T-helper 1 cell treated with Interleukin-12 subunit alpha and Interleukin-12 subunit beta and Interleukin-4 antibody, amounts not matched to agents 30 ng/mL and 1 ng/mL, for 36 hours (primary cell): ENCODE data around the gene GAREM1. TPM values are rescaled to one million over a fixed set of nuclear protein-coding genes. Genes with fewer than 3 reads are reported as not detected.
"Not testable (repeated sequence)": the region's sequence is repeated elsewhere in the genome, so short reads cannot be mapped to it uniquely, and the experiment has no call there.

Source experiments
- intact Hi-C: fragments of 100-400 bp; cut with micrococcal nuclease; formaldehyde crosslinking; loops from one replicate; pipeline ENCODE4 v1.15.1; 2024
- total RNA-seq: library from RNA; stranded (reverse); gene quantifications from 2 replicates; pipeline ENCODE4 v1.2.3, GENCODE V29; 2022

GAREM1 gene
- total RNA-seq, 1 donor from 2014 or later: 0.15 TPM

DNA sequence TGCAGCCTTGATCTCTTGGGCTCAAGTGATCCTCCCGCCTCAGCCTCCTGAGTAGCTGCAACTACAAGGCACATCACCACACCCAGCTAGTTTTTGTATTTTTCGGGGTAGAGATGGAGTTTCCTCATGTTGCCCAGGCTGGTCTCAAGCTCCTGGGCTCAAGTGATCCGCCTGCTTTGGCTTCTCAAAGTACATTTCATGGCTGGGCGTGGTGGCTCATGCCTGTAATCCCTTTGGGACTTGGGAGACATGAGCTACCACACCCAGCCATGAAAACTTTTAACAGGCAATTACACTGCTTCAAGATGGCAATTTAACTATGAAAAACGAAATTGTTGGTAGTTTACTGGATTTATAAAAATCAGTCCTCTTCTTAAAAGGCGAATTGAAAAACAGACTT, 211.1 kb downstream of the GAREM1 start:
- intact Hi-C loops: no loop called here

DNA sequence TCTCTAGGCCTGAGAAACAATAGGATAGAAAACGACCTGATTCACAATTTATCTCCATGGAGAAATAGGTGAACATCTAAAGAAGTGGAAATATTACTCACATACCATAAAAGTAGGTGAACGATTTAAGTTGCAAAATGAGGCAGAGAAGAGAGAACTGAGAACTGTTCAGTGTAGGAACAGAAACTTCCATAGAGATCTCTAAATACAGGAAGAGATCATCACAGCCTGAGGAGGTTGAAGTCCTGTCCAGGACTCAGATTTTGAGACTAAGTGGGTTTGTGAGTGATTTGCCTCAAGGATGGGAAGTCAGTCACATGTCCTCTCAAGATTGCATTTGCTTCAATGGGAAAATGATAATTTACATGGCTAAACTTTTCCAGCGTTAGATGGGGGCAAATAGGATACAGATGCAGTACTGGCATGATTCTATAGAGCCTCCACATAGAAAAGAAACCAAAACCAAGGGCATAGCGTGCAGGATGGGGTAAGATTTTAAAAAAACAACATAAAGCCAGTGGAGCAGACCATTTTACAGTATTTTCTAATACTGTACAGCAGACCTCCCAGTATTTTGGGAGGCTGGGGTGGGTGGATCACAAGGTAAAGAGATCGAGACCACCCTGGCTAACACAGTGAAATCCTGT, 212.0 kb downstream of the GAREM1 start:
- intact Hi-C loops: no loop called here

DNA sequence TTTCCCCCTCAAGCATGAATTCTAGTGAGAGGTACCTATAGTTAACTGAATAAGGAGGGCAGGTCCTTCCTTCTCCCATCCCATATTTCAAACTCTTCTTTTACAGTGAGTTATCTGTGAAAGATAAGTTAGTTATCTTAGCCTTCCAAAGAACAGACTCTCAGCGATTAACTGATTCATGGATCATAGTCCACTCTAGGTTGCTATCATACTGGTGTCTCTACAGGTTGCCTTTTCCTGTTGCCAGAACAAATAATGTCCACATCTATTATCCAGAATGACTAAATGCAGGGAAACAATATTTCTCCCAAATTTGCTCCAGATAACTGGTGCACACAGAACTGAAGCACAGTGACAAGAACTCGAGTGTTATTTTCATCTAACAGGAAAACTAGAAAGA, 212.5 kb downstream of the GAREM1 start:
- intact Hi-C loops: no loop called here

DNA sequence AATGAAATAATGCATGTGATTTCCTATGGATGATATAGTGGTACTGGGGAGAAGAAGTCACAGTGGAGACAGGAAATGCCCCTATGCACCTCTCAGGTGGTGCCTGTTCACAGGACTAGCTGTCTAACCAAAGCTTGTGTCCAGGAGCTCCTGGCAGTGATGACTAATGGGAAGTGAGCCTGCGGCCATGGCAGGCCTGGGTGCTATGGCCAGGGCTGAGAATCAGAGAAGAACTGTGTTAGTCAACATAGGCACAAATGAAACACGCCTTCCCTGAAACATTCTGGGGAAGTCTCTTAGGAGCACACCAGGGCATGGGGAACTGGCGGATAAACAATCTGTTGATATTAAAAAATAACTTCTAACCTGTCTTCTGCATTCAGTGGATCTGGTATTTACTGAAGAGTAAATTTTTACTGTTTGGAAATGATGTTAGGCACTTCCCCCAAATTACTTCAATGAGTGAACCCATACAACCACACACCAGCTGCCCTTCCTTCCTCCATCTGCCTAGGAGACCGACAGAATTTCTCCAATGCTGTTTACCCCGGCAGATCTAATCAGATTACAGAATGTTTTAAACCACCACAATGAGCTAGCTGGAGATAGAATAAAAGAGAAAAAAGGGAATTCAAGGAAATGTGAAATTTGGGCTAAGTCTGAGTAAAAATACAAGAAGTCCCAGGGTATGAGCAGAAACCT, 213.4 kb downstream of the GAREM1 start:
- intact Hi-C loops: no loop called here

DNA sequence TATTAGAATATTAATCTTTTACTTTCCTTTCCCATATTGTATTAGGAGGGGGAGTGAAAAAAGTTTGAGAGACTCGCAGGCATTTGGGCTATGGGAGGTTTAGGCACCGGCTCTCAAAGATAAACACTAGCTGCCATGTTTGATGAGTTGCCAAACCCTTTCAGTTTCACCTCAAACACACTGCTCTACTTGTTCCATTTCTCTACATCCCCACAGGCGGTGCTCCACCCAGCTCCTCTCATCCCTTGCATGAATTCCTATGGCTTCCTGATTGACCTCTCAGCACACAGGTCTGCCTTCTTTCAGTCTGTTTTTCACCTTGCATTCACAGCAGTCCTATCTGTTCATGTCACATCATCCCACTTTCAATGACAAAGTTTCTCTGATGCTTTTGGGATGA, 215.1 kb downstream of the GAREM1 start:
- intact Hi-C loops: no loop called here

DNA sequence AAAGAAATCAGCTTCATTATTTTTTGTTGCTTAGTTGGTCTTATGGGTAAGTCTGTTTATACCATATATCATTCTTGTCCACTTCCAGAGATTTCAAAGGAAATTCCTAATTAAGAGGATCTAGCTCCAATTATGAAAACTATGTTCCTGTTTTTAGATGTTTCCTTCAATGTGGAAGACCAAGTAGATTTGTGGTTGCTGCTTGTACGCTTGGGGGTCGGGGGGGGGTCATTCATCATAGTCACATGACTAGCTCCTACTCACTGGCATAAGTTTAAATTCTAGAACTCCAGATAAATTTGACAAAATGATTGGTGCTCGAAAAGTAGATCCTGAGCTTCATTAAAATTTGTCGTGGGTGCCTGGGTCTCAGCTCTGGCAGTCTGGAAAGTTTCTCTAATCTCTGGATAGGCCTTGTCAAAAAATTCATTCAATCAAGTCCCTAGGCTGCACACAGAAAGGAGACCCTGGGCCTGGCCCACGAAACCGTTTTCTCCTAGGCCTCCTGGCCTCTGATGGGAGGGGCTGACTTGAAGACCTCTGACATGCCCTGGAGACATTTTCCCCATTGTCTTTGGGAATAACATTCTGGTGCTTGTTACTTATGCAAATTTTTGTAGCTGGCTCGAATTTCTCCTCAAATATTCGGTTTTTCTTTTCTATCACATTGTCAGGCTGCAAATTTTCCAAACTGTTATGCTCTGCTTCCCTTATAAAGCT, 218.4 kb downstream of the GAREM1 start:
- intact Hi-C loops: no loop called here

DNA sequence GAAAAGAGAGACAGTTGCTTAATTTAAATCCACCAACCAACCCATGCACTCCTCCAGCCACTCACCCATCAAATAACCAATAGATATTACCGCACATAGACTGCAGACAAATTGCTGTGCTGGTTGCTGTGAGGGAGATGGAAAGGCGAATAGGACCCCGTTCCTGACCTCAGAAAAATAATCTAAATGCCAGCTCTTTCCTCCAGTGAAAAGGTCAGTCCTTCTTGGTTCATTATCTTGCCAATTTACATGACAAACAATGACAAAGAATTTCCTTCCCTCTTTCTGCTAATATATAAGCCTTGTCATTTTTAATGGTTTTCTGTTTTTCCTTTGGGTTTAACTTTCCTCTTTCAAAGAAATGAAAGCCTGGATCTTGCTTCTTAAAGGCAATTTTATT, 219.2 kb downstream of the GAREM1 start:
- intact Hi-C loops: no loop called here

DNA sequence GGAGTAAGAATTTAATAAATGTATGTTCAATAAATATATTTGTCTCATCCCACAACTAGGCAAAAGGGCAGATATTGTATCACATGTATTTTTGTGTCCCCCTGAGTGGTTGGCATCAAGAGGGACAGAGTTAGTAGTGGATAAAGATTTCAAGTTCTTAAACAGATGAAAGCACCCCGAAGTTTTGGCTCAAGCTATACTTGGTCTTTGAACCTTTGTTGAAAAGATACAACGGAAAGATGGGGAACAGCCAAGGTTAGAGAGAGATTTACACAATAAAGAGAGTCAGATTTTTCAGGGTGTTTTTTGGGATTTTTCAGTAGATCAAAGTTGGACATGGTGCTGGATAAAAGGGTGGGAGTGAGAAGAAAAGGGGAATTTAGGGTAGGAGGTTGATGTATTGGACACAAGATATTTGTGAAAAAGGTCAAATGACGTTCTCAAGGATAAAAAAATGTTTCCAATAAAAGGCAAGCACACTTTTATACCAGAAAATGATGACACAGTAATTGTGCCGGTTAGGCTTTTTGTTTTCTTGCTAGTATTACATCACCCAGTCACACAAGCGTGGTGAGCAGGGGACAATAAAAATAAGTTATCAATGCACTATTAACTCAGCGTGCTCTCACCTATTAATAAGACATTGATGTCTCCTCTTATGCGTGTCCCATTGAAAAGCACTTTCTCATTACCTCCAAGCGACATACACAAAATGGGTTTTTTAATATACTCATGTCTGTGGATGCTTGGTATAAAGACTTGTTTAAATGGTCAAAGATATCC, 221.3 kb downstream of the GAREM1 start:
- intact Hi-C loops: no loop called here

DNA sequence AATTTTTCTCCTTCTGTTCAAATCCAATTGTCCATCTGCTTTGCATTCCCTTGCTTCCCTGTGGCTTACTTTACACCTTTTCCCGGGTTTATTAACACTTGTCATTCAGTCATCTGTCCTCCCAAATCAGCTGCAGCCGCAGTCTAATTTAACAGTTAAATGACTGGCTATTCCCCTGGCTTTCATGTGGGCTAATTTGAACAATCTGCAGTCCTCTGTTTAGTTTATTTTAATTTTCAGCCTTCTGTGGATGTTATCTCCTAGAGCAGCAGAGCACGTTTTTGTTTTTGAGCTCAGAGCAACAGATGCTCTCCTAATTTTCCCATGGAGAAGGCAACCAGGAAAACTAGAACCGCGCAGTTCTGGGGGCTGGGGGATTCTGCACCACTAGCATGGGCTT, 225.8 kb downstream of the GAREM1 start:
- intact Hi-C loops: no loop called here

DNA sequence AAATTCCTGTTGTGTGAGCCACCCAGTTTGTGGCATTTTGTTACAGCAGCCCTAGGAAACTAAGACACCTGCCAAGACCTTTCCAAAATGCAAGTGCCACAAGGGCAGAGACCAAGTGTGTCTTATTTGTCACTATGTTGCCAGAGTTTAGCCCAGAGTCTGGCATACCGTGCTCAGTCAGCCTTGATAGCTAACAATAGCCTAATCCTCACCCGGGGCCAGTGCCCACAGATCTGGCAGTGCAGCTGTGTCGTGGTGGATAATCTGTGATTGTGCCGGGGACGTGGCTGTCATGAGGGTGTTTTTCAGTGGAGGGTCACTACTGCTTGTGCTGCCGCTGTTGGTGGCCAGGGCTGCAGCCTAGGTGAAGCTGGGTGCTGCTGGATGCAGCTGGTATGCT, 227.3 kb downstream of the GAREM1 start:
- intact Hi-C loops: no loop called here

DNA sequence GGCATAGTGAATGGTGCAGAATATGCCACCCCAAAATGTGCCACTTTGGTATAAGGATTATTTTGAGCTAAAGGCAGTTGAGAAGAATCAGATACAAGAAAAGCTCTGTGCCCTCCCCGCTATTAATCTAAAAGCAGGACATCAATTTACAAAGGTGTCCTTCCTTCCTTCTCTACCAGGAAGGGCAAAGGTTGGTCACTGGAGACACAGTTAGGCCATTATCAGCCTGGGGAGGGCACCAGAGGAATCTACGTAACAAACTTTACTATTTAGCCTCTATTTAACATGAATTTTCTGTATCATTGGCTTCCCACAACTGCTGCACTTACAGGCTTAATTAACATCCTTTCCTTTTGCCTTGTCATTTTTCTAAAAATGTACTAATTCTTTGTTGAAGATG, 228.3 kb downstream of the GAREM1 start:
- intact Hi-C loops: no loop called here

DNA sequence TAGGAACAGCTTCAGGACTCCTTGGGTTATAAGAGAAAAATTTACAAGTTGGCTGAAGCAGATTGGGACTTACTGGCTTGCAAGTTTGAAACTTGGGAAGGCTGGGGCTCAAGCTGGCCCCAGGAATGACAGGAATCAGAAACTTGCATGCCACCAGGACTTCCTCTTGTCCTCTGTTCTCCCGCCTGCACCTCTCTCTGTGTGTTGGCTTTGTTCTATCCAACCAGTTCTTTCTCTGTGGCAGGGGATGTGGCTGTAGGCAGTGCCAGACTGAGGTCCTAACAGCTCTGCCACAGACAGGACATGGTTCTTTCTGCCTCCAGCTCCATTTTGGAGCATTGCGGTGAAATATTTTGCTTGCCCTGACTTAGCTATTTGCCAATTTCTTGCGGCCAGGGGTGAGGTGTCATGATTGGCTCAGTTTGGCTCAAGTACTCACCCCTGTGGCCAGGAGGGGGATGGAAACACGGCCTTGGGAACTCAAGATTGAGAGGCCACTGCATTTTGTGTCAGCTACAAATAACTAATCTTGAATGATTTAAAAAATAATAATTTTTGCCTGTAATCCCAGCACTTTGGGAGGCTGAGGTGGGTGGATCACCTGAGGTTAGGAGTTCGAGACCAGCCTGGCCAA, 231.9 kb downstream of the GAREM1 start:
- intact Hi-C loops: no loop called here

DNA sequence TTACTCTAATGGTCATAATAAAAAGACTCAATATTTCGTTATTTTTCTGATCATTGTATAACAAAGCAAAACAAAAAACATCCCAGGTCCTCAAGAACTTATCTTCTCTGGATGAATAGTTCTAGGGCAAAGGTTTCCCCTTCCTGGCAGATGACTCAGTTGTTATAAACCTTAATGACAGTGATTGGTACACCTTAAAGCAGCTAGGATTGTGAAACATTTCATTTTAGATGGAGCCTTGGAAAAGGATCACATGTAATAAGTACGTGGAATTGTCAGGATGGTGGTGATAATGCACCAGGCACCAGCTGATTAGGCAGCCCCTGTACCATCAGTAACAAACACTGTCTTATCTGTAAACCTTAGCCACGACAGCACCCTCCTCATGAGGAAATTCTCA, 233.6 kb downstream of the GAREM1 start:
- intact Hi-C loops: no loop called here

DNA sequence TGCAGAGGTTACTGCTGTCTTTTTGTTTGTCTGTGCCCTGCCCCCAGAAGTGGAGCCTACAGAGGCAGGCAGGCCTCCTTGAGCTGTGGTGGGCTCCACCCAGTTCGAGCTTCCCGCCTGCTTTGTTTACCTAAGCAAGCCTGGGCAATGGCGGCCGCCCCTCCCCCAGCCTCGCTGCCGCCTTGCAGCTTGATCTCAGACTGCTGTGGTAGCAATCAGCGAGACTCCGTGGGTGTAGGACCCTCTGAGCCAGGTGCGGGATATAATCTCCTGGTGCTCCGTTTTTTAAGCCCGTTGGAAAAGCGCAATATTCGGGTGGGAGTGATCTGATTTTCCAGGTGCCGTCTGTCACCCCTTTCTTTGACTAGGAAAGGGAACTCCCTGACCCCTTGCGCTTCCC, 237.3 kb downstream of the GAREM1 start:
- intact Hi-C loops: not testable (repeated sequence)

DNA sequence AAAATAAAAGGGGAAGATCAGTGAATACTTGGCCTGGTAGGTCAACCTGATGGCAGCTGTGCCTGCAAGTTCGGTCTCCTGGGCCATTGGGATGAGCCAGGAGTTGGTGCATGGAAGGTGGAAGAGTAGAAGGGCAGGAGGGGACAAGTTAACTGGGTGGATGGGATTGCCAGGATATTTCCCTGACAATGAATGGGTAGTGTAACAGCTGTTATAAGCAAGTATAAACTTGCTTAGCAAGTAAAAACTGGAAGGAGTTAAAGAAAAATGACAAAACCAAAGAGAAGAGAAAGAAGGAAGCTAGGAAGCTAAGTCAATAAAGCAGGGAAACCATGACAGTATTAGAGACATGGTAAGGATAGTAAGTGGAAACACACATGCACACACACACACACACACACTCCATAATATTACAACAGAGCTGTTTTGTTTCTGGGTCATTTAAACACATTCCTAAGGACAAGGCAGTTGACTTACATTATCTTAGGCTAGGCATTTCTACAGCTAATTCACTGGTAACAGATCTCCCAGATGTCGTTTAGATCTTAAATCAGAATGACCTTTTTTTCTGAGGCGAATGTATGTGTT, 251.2 kb downstream of the GAREM1 start:
- intact Hi-C loops: no loop called here

DNA sequence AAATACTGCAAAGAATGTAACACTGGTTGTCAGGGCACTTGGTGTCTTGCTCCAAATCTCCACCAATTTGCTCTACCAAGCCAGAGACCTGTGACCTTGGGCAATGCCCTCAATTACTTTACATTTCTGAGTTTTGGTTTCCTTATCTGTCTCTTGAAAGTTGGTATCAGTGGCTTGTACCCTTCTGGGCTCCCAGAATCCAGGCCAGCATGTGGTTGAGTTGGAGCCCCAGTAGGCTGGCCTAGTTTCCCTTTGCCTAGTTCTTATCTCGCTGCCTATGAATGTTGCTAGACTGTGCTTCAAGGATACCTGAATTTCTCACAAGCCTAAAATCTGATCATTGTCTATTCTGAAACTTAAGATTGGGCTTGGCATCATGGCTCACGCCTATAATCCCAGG, 254.3 kb downstream of the GAREM1 start:
- intact Hi-C loops: no loop called here

DNA sequence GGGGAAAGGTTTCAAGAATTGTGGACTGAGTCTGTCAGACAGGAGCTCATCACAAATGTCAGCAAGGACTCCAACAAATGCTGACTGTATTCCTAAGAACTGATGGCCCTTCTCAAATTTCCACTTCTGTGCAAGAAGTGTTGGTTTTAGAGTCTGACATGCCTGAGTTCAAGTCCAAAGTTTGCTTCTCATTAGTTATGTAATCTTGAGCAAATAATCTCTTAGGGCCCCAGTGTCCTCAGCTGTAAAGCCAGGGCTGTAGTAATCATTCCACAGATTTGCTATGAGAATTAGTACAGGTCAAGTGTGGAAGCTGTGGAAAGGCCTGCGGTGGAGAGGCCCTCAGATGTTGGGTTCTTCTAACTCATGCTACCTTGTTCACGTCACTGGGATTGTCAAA, 257.0 kb downstream of the GAREM1 start:
- intact Hi-C loops: no loop called here
